Loucy (cell line): Measurements from ENCODE around the gene DYNAP.

ENCODE experiments used
- CTCF ChIP-seq: fragments of 200-600 bp; sonication (generic); conservative IDR thresholded peaks from 2 replicates; pipeline ENCODE4 v1.5.1; 2014; ENCODE audit warnings: mild to moderate bottlenecking, antibody characterized with exemption, low read length
- EZH2phosphoT487 ChIP-seq: fragments of 200-600 bp; IDR thresholded peaks from 2 replicates; pipeline ENCODE4 v1.6.1; 2018; ENCODE audit warnings: antibody characterized with exemption, mild to moderate bottlenecking, moderate library complexity, borderline replicate concordance

GRCh38 chr18:54608028-54608642, 17.1 kb downstream of the DYNAP start:
- TF ChIP-seq CTCF, result no peak
- no peak for TF ChIP-seq EZH2phosphoT487
